ENCODE data around the gene FAM204A.

The FAM204A gene

GRCh38 chr10:118339111-118339510, 3.0 kb downstream of the FAM204A start:
- ATAC-seq: no peak
- TF ChIP-seq ZNF565 (CRISPR knock-in tag; conservative IDR thresholded peaks at IDR 0.05; ENCODE audit: low read depth) (no peak), ESRRG (CRISPR knock-in tag; IDR thresholded peaks at IDR 0.05) (no peak), TOX (CRISPR knock-in tag; IDR thresholded peaks at IDR 0.05; ENCODE audit: borderline replicate concordance) (no peak), ZFP3 (CRISPR knock-in tag; IDR thresholded peaks at IDR 0.05) (no peak), CSRNP3 (CRISPR knock-in tag; IDR thresholded peaks at IDR 0.05) (no peak)

GRCh38 chr10:118337356-118337755, 4.8 kb downstream of the FAM204A start:
- ATAC-seq: no peak
- TF ChIP-seq POU6F1 (CRISPR knock-in tag; IDR thresholded peaks at IDR 0.05; ENCODE audit: borderline replicate concordance, low read depth): no peak
- TF ChIP-seq TSHZ2 (CRISPR knock-in tag; IDR thresholded peaks at IDR 0.05): no peak
- TF ChIP-seq PATZ1 (CRISPR knock-in tag; IDR thresholded peaks at IDR 0.05; ENCODE audit: borderline replicate concordance): no peak

- TF ChIP-seq ZFP3 (CRISPR knock-in tag; IDR thresholded peaks at IDR 0.05) (no peak), PPARA (CRISPR knock-in tag; IDR thresholded peaks at IDR 0.05; ENCODE audit: borderline replicate concordance) (no peak)
- no peak for ATAC-seq
Observed at GRCh38 chr10:118333871-118334270, 8.3 kb downstream of the FAM204A start.

GRCh38 chr10:118332948-118333710, 9.0 kb downstream of the FAM204A start:
- TF ChIP-seq PATZ1 (CRISPR knock-in tag; IDR thresholded peaks at IDR 0.05; ENCODE audit: borderline replicate concordance) (no peak), OSR1 (CRISPR knock-in tag; IDR thresholded peaks at IDR 0.05) (no peak), ZNF70 (CRISPR knock-in tag; IDR thresholded peaks at IDR 0.05) (no peak)
- ATAC-seq: no peak

GRCh38 chr10:118332236-118332635, 9.9 kb downstream of the FAM204A start:
- peak; percentile 49 for ATAC-seq
- no peak for TF ChIP-seq OSR1 (CRISPR knock-in tag; IDR thresholded peaks at IDR 0.05)
- TF ChIP-seq ZNF70 (CRISPR knock-in tag; IDR thresholded peaks at IDR 0.05): peak; percentile 11; the same call in 1 of the 2 replicates
